ENCODE data around the gene RAD54L.

The RAD54L gene

GRCh38 chr1:46247436-46248121 lies at the start of gene RAD54L:
TSS of gene RAD54L (plus strand) at chr1:46247763. CDS start at chr1:46248406, 643 bp downstream.
- Histone ChIP-seq H3K27ac (ENCODE audit: low read depth, low read length) (peak within 1 kb of the TSS; percentile 95), H3K9ac (ENCODE audit: low read depth, low read length) (peak within 1 kb of the TSS; percentile 88), H3K36me3 (ENCODE audit: control insufficient read depth, insufficient read depth, low read length) (peaks cover 37% of the 10 kb centered on the region), H3K4me1 (ENCODE audit: control insufficient read depth, insufficient read depth, low read length) (peaks cover 8% of the 10 kb centered on the region), H3K9me3 (ENCODE audit: control insufficient read depth, insufficient read depth, low read length) (no peaks in the 10 kb centered on the region; the same call in 1 of the 2 replicates), H3K4me3 (ENCODE audit: low read depth, low read length) (peak within 1 kb of the TSS; percentile 86), H3K27me3 (ENCODE audit: control insufficient read depth, insufficient read depth, low read length) (no peaks in the 10 kb centered on the region)

DNA sequence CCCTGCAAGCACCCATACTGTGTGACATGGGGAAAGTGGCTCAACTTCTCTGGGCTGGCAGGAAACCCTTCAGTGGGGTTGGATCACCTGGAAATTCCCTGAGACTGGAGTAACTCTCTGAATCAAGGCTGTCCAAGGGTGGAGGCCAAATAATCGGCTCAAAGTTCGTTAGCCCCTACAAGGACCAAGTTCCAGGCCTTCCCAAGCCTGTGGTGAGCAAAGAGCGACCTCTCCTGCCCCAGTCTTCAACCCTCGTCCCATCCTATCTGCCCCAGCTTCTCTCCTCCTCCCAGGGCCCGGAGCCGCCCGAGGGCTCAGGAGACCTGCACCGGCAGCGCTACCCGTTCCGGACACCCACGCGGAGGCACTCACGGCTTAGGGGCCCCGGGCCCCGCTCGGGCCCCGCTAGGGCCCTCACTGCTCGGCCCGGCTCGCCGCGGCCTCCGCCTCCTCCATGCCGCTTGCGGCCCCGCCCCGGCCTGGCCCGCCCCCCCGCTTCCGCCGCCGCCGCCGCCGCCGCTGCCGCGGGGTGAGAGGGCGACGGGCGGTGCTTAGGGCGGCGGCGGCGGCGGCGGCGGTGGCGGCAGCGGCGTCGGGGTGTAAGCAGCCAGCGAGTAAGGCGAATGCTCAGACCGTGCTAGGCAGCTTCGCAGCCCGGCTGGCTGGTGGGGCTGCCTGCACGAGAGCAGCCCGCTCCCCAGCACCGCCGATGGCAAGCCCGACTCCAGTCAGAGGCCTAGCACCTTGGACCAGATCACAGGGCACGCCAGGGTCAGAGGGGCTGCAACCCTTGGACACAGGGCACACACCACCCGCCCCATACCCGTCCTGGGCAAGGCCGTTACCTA lies 49.4 kb upstream of the RAD54L start, which contains the start of gene POMGNT1:
Gene POMGNT1, minus strand, starts transcription at position 471 of the 848 bp plus-strand sequence. CDS start 613 bp downstream, outside the sequence.
- H3K9me3 ChIP-seq (ENCODE audit: control insufficient read depth, insufficient read depth, low read length) = no peaks in the 10 kb centered on the region
- no peaks in the 10 kb centered on the region for H3K4me1 ChIP-seq (ENCODE audit: control insufficient read depth, insufficient read depth, low read length)
- peak within 1 kb of the TSS; percentile 74 for H3K4me3 ChIP-seq (ENCODE audit: low read depth, low read length)
- no peaks in the 10 kb centered on the region for H3K27me3 ChIP-seq (ENCODE audit: control insufficient read depth, insufficient read depth, low read length)
- peak within 1 kb of the TSS; percentile 63 for H3K9ac ChIP-seq (ENCODE audit: low read depth, low read length)
- peaks cover 26% of the 10 kb centered on the region for H3K36me3 ChIP-seq (ENCODE audit: control insufficient read depth, insufficient read depth, low read length)
- peak within 1 kb of the TSS; percentile 78 for H3K27ac ChIP-seq (ENCODE audit: low read depth, low read length)

DNA sequence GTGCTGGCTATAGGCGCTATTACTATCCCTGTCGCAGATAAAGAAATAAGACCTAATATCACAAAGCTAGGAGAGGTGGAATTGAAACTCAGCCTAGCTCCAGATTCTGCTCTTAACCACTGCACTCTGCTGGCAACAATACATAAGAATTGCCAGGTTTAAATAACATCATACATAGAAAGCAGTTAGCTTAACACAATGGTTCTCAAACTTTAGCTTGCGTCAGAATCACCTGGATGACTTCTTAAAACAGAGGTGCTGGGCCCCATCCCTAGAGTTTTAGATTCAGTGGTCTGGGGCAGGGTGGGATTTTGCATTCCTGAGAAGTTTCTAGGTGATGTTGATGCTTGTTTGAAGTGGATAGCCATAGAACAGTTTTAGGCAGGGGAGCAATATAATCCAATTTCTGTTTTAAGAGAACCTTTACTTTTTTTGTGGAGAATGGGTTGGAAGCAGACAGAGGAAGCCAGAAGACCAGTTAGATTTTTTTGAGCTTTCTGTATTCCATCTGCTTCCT lies 48.3 kb upstream of the RAD54L start:
- Histone ChIP-seq H3K27ac (ENCODE audit: low read depth, low read length) (no peak overlapping the region), H3K4me3 (ENCODE audit: low read depth, low read length) (0 out of 2 replicates have a peak overlapping the region, but pooled peaks have one; percentile 72), H3K36me3 (ENCODE audit: control insufficient read depth, insufficient read depth, low read length) (peaks cover 18% of the 10 kb centered on the region), H3K9ac (ENCODE audit: low read depth, low read length) (no peak overlapping the region), H3K4me1 (ENCODE audit: control insufficient read depth, insufficient read depth, low read length) (peaks cover 6% of the 10 kb centered on the region; the same call in 1 of the 2 replicates), H3K9me3 (ENCODE audit: control insufficient read depth, insufficient read depth, low read length) (no peaks in the 10 kb centered on the region), H3K27me3 (ENCODE audit: control insufficient read depth, insufficient read depth, low read length) (peaks cover 4% of the 10 kb centered on the region; the same call in 1 of the 2 replicates)

DNA sequence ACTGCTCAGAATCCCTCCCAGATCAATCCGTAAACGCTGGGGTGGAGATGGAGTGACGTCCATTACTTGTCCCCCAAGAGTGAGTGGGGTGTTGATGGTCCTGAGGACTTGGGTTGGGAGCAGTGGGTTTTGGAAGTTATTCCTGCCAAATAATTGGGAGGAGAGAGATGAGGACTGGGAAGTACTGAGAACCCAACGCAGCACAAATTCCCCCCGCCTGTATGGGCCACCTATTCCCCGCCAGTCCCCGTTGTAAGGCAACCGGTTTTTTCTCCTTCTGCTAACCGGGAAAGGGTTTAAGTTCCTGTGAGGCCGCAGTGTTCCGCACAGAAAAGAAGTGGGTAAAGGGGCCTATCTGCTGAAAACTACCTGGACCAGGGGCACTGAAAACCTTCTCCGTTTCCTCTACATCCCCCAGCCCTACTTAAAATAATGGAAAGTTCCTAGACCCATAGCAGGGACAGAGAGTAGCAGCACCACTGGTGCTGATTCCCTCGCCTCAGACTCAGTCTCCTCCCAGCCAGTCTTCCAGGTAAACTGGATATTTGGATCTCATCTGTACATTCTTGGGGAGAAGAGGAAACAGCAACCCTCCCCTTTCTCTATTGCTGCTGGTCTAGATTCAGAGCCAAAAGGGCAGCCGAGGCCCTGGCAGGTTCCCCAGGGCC lies 43.7 kb upstream of the RAD54L start:
- H3K27me3 ChIP-seq (ENCODE audit: control insufficient read depth, insufficient read depth, low read length) = peaks cover 4% of the 10 kb centered on the region; the same call in 1 of the 2 replicates
- H3K36me3 ChIP-seq (ENCODE audit: control insufficient read depth, insufficient read depth, low read length) = no peaks in the 10 kb centered on the region
- no peak overlapping the region for H3K27ac ChIP-seq (ENCODE audit: low read depth, low read length)
- H3K4me1 ChIP-seq (ENCODE audit: control insufficient read depth, insufficient read depth, low read length) = peaks cover 7% of the 10 kb centered on the region; the same call in 1 of the 2 replicates
- peak overlapping the region; percentile 95 for H3K4me3 ChIP-seq (ENCODE audit: low read depth, low read length)
- H3K9me3 ChIP-seq (ENCODE audit: control insufficient read depth, insufficient read depth, low read length) = no peaks in the 10 kb centered on the region
- H3K9ac ChIP-seq (ENCODE audit: low read depth, low read length) = peak overlapping the region; percentile 57

- Histone ChIP-seq H3K9me3 (ENCODE audit: control insufficient read depth, insufficient read depth, low read length) (no peaks in the 10 kb centered on the region), H3K4me3 (ENCODE audit: low read depth, low read length) (peak overlapping the region; percentile 95; the same call in 1 of the 2 replicates), H3K27ac (ENCODE audit: low read depth, low read length) (no peak overlapping the region), H3K9ac (ENCODE audit: low read depth, low read length) (no peak overlapping the region), H3K27me3 (ENCODE audit: control insufficient read depth, insufficient read depth, low read length) (peaks cover 4% of the 10 kb centered on the region; the same call in 1 of the 2 replicates), H3K4me1 (ENCODE audit: control insufficient read depth, insufficient read depth, low read length) (peaks cover 7% of the 10 kb centered on the region; the same call in 1 of the 2 replicates), H3K36me3 (ENCODE audit: control insufficient read depth, insufficient read depth, low read length) (no peaks in the 10 kb centered on the region)
Observed at GRCh38 chr1:46204406-46204742, 43.2 kb upstream of the RAD54L start.

- peaks cover 4% of the 10 kb centered on the region; the same call in 1 of the 2 replicates for H3K27me3 ChIP-seq (ENCODE audit: control insufficient read depth, insufficient read depth, low read length)
- no peaks in the 10 kb centered on the region for H3K36me3 ChIP-seq (ENCODE audit: control insufficient read depth, insufficient read depth, low read length)
- H3K9me3 ChIP-seq (ENCODE audit: control insufficient read depth, insufficient read depth, low read length) = no peaks in the 10 kb centered on the region
- H3K4me3 ChIP-seq (ENCODE audit: low read depth, low read length) = no peak overlapping the region
- no peak overlapping the region for H3K27ac ChIP-seq (ENCODE audit: low read depth, low read length)
- H3K9ac ChIP-seq (ENCODE audit: low read depth, low read length) = no peak overlapping the region
- peaks cover 7% of the 10 kb centered on the region; the same call in 1 of the 2 replicates for H3K4me1 ChIP-seq (ENCODE audit: control insufficient read depth, insufficient read depth, low read length)
Observed at GRCh38 chr1:46205141-46205540, 42.4 kb upstream of the RAD54L start.

DNA sequence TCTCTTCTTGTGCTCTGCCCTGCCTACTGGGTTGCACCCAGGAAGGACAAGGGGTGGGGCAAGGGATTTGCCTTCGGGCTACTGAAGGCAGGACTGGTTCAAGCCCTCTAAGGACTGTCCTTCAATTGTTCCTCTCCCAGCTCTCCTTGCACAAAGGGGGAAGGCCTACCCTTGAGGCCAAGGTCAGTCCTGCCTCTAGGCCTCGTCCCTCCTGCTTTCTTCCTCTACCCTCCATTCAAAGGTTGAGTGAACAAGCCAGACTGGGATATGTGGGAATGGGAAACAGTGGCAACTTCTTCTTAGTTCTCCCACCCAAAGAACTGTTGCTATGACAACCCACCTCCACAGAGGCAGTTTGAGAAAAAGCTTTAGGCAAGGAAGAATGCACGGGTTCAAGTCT lies 41.8 kb upstream of the RAD54L start:
- H3K4me3 ChIP-seq (ENCODE audit: low read depth, low read length) = no peak overlapping the region
- H3K4me1 ChIP-seq (ENCODE audit: control insufficient read depth, insufficient read depth, low read length) = peaks cover 7% of the 10 kb centered on the region; the same call in 1 of the 2 replicates
- H3K27ac ChIP-seq (ENCODE audit: low read depth, low read length) = no peak overlapping the region
- H3K36me3 ChIP-seq (ENCODE audit: control insufficient read depth, insufficient read depth, low read length) = no peaks in the 10 kb centered on the region
- no peaks in the 10 kb centered on the region for H3K9me3 ChIP-seq (ENCODE audit: control insufficient read depth, insufficient read depth, low read length)
- peaks cover 4% of the 10 kb centered on the region; the same call in 1 of the 2 replicates for H3K27me3 ChIP-seq (ENCODE audit: control insufficient read depth, insufficient read depth, low read length)
- no peak overlapping the region for H3K9ac ChIP-seq (ENCODE audit: low read depth, low read length)

DNA sequence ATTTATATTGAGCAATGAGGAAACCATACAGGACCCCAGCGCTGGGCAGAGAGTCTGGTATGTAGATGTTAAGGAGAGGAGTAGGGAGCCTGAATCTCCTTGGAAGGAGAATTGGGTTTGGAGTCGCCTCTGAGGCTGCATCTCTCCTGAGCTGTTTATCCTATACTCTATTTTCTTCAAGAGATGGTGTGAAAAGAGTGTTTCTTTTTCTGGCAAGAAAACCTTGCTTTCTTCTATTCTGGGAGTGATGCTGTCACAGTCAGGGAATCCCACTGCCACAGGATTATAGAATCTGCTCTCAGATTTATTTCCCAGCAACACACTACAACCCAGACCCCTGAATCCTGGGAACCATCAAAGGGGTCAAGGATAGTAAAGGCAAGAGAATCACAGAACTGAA lies 41.2 kb upstream of the RAD54L start:
- Histone ChIP-seq H3K27me3 (ENCODE audit: control insufficient read depth, insufficient read depth, low read length) (peaks cover 4% of the 10 kb centered on the region; the same call in 1 of the 2 replicates), H3K36me3 (ENCODE audit: control insufficient read depth, insufficient read depth, low read length) (no peaks in the 10 kb centered on the region), H3K4me3 (ENCODE audit: low read depth, low read length) (no peak overlapping the region), H3K27ac (ENCODE audit: low read depth, low read length) (no peak overlapping the region), H3K9me3 (ENCODE audit: control insufficient read depth, insufficient read depth, low read length) (no peaks in the 10 kb centered on the region), H3K4me1 (ENCODE audit: control insufficient read depth, insufficient read depth, low read length) (peaks cover 7% of the 10 kb centered on the region; the same call in 1 of the 2 replicates), H3K9ac (ENCODE audit: low read depth, low read length) (no peak overlapping the region)

DNA sequence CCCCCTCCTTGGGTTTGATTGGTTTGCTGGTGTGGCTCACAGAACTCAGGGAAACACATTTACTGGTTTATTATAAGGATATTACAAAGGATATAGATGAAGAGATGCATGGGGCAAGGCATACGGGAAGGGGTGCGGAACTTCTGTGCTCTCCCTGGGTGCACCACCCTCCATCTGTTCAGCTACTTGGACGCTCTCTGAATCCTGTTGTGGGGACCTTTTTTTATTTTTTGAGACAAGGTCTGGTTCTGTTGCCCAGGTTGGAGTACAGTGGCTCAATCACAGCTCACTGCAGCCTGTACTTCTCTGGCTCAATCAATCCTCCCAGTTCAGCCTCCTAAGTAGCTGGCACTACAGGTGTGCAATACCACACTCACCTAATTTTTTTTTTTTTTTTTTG lies 37.0 kb upstream of the RAD54L start:
- Histone ChIP-seq H3K4me3 (ENCODE audit: low read depth, low read length) (no peak overlapping the region), H3K27me3 (ENCODE audit: control insufficient read depth, insufficient read depth, low read length) (no peaks in the 10 kb centered on the region), H3K4me1 (ENCODE audit: control insufficient read depth, insufficient read depth, low read length) (no peaks in the 10 kb centered on the region), H3K9ac (ENCODE audit: low read depth, low read length) (no peak overlapping the region), H3K36me3 (ENCODE audit: control insufficient read depth, insufficient read depth, low read length) (no peaks in the 10 kb centered on the region), H3K9me3 (ENCODE audit: control insufficient read depth, insufficient read depth, low read length) (no peaks in the 10 kb centered on the region), H3K27ac (ENCODE audit: low read depth, low read length) (no peak overlapping the region)

GRCh38 chr1:46211051-46211450 lies 36.5 kb upstream of the RAD54L start:
- no peaks in the 10 kb centered on the region for H3K9me3 ChIP-seq (ENCODE audit: control insufficient read depth, insufficient read depth, low read length)
- H3K27ac ChIP-seq (ENCODE audit: low read depth, low read length) = no peak overlapping the region
- no peak overlapping the region for H3K4me3 ChIP-seq (ENCODE audit: low read depth, low read length)

More at GRCh38 chr1:46211051-46211450, 36.5 kb upstream of the RAD54L start:
- Histone ChIP-seq H3K36me3 (ENCODE audit: control insufficient read depth, insufficient read depth, low read length) (no peaks in the 10 kb centered on the region), H3K27me3 (ENCODE audit: control insufficient read depth, insufficient read depth, low read length) (no peaks in the 10 kb centered on the region), H3K9ac (ENCODE audit: low read depth, low read length) (no peak overlapping the region), H3K4me1 (ENCODE audit: control insufficient read depth, insufficient read depth, low read length) (no peaks in the 10 kb centered on the region)

All from HUES48 (cell line).